Stimulated activated naive CD8-positive, alpha-beta T cell treated with anti-CD3 and anti-CD28 coated beads, Interleukin-15, Interleukin-2, amounts not matched to agents 100 U/mL and 50 U/mL, for 24 hours (primary cell): Measurements from ENCODE around the gene ALOX5AP.
A peak's percentile ranks its signal among the peaks of the same experiment; 100 is the strongest.

ENCODE experiments used
- ATAC-seq: fragments of 150-1000 bp; cut with Tn5 transposase; one replicate; pipeline ENCODE4 v1.10.0; 2021
- DNase-seq: peaks from one replicate; pipeline ENCODE4 v3.0.0; 2021

The ALOX5AP gene

GRCh38 chr13:30759748-30760147 lies 24.4 kb downstream of the ALOX5AP start:
- ATAC-seq (no peak), DNase-seq (no peak)

DNA sequence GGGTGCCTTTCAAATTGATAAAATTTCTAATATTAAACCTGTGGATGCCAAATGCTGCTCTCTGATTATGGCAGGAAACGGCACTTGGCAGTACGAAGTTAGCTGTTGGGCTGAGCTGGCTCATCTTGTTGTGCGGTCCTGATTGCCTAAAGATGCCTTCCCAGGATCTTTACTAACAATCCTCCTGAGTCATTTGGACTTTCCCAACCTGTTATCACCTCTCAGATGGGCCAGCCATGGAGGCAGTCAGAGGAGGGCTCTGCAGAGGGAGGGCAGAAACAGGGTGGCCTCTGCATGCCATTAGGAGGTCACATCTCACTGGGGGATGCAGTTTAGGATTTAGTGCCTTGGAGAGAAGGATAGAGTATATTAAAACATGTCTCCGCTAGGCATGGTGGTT lies 27.3 kb downstream of the ALOX5AP start:
- ATAC-seq (no peak), DNase-seq (no peak)

DNA sequence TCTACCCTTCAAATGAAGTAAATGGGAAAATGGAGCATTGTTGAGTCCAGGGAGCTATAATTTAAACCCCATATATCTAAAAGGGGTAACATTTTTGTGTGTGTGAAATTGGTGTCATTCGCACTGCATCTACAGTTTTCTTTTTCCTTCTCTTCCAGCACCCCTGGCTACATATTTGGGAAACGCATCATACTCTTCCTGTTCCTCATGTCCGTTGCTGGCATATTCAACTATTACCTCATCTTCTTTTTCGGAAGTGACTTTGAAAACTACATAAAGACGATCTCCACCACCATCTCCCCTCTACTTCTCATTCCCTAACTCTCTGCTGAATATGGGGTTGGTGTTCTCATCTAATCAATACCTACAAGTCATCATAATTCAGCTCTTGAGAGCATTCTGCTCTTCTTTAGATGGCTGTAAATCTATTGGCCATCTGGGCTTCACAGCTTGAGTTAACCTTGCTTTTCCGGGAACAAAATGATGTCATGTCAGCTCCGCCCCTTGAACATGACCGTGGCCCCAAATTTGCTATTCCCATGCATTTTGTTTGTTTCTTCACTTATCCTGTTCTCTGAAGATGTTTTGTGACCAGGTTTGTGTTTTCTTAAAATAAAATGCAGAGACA lies 28.6 kb downstream of the ALOX5AP start:
- ATAC-seq (no peak), DNase-seq (no peak)

GRCh38 chr13:30766231-30766630 lies 30.9 kb downstream of the ALOX5AP start:
- ATAC-seq (no peak), DNase-seq (no peak)

DNA sequence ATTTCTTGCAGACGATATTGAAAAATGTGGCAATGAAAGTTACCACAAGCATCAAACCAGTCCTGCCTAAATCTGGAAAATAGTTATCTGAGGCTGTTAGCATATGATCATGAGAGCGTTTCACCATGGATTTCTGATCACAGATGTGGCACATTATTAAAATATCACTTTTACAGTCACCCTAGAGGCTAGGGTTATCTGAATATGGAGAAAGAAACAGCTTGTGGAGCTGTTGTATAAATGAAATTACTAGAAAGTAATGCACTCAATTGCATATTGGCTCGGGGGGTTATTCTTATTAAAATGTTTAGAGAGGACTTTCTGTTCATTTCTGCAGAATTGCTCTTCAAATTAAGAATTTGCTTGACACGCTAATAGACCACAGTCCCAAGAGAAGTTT lies 35.6 kb downstream of the ALOX5AP start:
- DNase-seq, result no peak
- no peak for ATAC-seq

- no peak for ATAC-seq
- no peak for DNase-seq
Observed at GRCh38 chr13:30773561-30773960, 38.2 kb downstream of the ALOX5AP start.

GRCh38 chr13:30774214-30774730 lies 38.9 kb downstream of the ALOX5AP start:
- DNase-seq, result no peak
- peak; percentile 76 for ATAC-seq

DNA sequence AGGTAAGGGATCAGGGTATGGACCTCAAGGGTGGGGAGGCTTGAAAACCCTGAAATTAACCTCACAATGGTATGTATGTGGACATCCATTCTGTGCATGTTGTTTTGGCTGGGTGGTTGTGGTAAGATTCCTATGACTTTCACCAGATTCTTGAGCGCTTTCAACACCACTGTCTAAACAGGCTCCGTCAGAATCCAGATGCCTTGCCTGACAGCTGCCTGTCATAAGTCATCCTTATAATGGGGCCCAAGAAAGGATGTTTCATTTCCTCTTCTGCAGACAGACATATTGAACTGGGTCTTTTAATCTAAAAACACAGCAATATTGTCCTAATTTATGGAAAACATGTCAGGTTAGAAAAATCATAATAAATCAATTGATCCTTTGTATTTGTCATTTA lies 41.3 kb downstream of the ALOX5AP start:
- DNase-seq, result no peak
- ATAC-seq, result no peak

- DNase-seq (no peak), ATAC-seq (no peak)
Observed at GRCh38 chr13:30779016-30779415, 43.7 kb downstream of the ALOX5AP start.

DNA sequence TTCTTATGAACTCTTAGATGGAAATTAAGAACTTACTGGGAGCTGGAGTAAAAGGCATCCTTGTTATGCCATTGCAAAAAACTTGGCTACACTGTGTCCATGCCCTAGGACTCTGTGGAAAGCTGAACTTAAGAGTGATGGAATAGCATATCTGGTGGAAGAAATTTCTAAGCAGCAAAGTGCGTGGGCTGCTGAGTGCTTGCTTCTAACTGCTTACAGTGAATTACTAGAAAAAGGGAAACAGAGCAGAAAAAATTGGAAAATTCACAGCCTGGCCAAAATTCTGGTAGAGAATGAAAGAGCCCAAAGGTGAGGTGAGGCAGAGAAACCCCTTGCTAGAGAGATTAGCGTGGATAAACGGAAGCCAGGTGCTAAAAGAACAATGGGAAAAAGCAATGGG lies 44.3 kb downstream of the ALOX5AP start:
- ATAC-seq (no peak), DNase-seq (no peak)

GRCh38 chr13:30780338-30780981 lies 45.1 kb downstream of the ALOX5AP start:
- DNase-seq (no peak), ATAC-seq (no peak)

DNA sequence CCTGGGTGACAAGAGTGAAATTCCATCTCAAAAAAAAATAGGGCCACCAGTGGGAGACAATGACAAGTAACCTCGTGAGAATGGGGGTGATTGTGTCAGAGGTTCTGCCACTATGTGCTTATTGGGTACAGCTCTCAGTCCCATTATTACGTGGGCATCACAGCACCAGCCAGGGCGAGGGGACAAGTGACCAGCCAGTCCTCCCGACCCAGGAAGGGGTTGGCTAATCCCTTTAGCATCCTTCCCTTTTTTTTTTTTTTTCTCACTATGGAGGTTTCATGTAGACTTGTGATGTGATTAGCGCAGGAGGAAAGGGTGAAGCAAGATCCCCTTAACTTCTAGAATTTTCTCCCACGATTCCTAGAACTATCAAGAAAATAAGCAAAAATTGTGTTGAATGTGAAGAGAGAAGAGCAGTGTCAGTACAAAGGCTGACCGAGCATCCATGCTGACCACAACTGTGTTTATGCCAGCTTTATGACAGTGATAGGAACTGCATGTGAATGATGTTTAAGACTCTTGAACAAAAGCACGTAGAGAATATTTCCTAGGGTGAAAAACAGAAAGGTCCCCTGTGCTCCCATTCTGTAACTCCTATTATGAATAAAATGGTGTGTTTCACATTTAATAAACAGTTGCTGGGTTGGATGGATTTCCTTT lies 50.0 kb downstream of the ALOX5AP start:
- DNase-seq, result no peak
- ATAC-seq, result no peak

GRCh38 chr13:30786648-30787047 lies 51.3 kb downstream of the ALOX5AP start:
- ATAC-seq (no peak), DNase-seq (no peak)

DNA sequence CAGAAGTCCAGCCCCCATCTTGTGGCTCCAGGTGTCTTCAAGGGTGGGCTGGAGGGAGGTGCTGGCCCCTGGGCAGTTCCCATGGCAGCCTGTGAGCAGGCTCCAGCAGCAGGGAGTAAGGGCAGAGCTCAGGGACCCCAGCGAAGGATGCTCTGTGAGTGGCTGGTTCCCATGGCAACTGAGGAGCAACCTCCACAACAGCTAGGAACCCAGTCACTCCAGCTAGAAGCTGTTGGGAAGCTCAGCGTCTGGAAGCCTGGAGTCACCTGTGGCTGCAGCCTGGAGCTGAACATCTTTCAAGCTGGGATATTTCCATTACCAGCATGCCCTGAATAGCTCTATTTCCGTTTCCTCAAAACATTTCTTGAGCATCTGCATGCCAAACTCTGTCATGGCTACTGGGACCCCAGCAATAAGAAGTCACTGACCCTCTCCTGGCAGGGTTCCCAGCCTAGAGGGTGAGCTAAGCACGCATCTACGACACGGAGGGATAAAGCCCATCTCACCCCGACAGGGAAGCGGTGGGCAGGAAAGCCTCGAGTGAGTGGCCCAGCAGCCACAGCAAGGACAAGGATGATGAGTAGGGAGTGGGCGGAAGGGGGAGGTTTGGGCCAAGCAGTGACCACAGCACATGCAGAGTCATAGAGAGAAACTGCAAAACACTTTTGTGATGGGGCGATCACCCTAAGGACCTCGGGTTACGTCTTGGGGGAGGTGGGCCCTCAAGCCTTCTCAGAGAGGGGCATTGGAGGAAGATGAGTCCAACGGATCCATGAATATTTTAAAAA lies 52.6 kb downstream of the ALOX5AP start:
- ATAC-seq, result no peak

DNA sequence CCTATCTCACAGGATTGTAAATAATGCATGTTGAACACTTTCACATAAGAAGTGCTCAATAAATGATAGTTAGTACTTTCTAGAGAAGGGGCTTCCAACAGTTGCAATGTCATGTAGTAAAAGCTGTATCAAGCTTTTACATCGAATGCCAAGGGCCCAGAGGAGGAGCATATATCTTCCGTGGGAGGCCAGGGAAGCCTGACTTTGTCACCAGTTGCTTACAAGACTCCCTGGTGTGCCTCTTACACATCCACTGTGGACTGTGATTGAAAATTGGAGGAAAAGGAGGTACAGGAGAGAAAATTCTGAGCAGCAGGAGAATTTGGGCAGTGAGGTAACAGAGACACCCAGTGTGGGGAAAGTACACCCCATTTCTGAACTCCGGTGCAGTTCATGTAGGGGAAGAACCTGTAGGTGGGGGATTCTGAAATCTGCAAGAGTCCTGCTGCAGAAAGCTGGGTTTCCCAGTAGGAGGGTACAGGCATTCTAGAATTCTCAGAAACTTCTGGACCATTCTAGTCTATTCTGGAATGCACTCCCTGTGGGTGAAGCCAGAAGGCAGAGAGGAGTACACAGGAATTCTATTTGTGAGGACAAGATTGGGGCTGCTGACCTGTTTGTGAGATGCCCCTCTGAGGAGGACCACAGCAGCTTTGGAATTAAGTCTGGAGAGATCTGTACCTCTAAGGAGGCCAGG lies 54.0 kb downstream of the ALOX5AP start:
- DNase-seq (no peak), ATAC-seq (no peak)

More for the DNA sequence above, 52.6 kb downstream of the ALOX5AP start:
- no peak for DNase-seq

DNA sequence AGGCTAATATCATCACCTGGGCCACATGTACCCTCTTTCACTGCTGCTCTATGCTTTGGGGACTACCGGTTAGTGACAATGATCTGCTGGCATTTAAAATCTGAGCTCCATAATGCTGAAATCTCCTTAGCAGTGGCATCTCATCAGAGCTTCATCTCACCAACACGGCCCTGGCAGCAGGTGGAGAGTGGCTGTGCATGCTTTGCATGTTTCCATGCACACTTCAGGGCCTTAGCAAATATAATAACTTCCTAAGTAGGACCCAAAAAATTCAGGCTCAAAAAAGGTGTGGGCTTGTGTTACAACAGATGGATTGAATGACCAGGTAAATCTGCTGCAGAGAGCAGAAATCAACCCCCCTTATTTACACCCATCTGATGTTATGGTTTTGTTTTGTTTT lies 55.2 kb downstream of the ALOX5AP start:
- DNase-seq, result no peak
- ATAC-seq, result no peak

GRCh38 chr13:30791354-30792001 lies 56.1 kb downstream of the ALOX5AP start:
- ATAC-seq (no peak), DNase-seq (no peak)

DNA sequence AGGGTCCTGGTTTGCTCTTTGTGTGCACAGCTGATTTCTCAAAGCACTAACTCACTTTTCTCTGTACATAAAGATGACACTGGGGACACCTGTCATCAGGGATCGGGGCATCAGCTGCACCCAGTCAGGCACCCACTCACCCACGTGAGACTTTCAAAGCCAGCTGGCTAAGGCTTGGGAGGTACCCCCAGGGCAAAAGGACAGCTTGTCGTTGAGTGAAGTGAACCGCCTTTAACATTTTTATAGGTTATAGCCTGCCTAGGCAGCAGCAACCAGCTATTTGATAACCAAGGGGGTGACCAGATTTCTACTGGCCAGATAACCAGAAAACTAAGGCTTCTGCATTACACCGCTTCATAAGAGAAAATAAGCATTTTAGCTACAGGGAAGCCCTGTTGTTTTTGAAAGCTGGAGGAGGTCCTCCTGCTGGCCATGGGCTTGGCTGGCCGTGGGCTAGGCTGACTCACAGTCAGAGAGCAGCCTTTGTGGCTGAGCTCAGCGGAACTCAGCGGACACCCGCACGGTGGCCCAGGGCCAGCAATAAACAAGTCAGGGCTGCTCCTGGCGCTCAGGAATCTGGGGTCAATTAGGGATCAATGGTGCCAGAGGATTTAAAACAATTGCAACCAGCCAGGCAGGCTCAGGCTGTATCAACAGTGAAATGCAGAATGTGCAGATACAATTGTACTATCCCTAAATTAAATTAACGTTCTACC lies 57.1 kb downstream of the ALOX5AP start:
- no peak for DNase-seq
- ATAC-seq, result no peak

- DNase-seq (peak; percentile 15), ATAC-seq (peak; percentile 42)
Observed at GRCh38 chr13:30796132-30796572, 60.8 kb downstream of the ALOX5AP start.
